GM19455 (cell line): ENCODE data around the gene PLS3.
A peak's percentile ranks its signal among the peaks of the same experiment; 100 is the strongest.
"Not testable (repeated sequence)": the region's sequence is repeated elsewhere in the genome, so short reads cannot be mapped to it uniquely, and the experiment has no call there.

Source experiments
- ATAC-seq: cut with Tn5 transposase; IDR thresholded peaks from one replicate; pipeline ENCODE4 v1.9.1; 2021; ENCODE audit not compliant: unreplicated experiment

The PLS3 gene, protein sequence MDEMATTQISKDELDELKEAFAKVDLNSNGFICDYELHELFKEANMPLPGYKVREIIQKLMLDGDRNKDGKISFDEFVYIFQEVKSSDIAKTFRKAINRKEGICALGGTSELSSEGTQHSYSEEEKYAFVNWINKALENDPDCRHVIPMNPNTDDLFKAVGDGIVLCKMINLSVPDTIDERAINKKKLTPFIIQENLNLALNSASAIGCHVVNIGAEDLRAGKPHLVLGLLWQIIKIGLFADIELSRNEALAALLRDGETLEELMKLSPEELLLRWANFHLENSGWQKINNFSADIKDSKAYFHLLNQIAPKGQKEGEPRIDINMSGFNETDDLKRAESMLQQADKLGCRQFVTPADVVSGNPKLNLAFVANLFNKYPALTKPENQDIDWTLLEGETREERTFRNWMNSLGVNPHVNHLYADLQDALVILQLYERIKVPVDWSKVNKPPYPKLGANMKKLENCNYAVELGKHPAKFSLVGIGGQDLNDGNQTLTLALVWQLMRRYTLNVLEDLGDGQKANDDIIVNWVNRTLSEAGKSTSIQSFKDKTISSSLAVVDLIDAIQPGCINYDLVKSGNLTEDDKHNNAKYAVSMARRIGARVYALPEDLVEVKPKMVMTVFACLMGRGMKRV

DNA sequence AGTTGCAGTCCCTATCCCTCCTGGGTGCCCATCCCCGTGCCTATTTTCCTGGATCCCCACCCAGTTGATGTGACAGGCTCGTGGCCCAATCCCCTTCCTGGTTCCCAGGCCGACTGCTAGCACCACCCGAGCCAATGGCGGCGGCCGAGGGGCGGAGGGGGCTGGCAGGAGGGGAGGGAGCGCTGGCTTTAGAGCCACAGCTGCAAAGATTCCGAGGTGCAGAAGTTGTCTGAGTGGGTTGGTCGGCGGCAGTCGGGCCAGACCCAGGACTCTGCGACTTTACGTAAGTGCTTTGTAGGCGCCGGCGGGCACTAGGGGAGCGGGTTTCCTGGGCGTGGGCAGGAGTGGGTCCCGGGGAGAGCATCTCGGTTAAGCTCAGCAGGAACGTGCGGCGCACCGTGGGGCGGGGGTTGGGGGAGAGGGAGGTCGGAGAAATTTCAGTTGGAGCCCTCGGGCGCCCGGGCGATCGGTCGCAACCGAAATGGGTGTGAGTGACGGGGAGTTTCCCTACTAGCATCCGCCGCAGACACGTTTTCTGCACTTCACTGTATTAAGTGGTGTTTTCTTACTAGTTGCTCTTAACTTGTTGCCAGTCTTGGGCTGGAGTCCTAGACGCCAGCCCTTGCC is at the start of gene PLS3:
Gene PLS3, plus strand, starts transcription at position 197 of the 627 bp plus-strand sequence. CDS start 49,077 bp downstream, outside the sequence.
- peak; percentile 70 for ATAC-seq

DNA sequence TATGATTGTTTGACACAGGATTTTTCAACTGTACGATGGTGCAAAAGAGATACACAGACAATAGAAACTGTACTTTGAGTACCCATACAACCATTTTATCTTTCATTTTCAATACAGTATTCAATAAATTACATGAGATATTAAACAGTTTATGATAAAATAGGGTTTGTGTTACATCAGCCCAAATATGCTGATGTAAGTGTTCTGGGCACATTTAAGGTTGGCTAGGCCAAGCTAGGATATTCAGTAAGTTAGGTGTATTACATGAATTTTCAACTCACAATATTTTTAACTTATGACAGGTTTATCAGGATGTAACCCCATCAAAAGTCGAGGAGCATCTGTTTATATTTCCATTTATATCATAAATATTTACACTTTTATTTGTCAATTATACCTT is 42.9 kb upstream of the PLS3 start:
- ATAC-seq, result no peak

DNA sequence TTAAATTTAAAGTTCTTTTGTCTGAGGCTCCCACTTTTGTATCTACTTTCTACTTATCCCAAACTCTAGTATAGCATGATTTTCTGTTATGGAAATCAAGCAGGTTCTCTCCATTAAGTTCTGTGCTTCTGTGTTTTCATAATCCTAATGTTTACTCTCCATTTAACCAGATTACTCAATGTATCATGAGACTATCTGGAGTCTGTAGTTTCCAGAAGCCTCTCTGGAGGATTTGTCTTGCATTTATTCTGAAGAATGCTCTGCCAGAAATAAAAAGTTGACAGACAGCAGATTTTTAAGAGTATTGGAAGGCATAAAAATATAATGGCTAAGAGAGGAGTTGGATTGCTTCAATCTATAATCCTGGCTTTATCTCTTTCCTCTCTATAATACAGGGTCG is 39.2 kb upstream of the PLS3 start:
- no peak for ATAC-seq

DNA sequence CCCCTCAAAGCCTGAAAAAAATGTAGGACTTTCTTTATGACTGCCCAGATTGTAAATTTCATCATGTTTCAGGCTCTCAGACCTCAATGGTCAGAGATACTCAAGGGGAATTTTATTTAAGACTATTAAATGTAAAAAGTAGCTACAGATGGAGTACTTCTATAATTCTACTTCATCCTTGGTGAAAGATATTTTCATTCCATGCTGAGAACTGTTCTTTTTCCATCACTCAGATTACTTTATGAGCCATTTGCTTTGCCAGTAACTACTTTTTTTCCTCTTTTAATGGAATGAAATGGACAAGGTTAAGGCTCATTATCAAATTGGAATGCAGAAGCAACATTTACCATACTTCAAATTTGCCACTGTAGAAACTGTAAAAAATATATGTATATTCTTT is 38.0 kb upstream of the PLS3 start:
- no peak for ATAC-seq

DNA sequence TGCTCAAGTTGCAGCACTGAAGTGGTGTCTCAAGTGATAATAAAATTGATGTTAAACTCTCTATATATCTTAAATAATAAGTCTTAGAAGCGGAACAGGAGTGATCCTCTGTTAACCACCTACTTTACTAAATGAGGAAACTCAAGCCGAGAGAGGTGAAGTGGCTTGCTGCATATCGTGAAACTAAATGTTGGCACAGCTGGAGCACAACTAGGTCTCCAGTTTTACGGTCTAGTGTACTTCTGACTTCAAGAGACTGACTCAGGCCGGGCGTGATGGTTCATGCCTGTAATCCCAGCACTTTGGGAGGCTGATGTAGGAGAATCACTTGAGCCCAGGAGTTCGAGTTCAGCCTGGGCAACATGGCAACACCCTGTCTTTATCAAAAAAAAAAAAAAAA is 35.5 kb upstream of the PLS3 start:
- no peak for ATAC-seq

DNA sequence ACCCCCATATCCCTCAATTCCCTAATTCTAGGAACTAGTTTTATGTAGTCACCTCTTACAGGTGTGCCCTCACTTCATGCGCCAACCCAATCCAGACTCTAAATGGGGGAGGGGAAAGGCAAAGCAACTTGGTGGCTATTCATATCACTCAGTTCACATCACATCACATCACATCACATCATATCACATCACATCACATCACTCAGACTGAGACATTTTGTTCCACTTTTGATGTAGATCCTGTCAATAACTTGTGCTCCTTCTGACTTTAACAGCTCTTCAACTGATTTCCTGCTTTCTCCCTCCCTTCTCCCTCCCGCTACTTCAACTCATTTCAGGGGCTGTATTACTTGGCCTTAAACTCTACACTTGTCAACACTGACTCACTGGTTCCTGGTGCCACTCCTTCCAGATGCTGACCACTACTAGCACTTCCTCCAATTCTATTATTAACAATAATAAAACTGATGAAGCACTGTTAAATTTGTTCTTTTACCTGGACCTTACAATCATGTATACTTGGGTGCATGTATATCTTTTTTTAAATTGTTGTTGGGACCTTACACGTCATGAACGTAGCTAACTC is 29.1 kb upstream of the PLS3 start:
- ATAC-seq, result no peak

DNA sequence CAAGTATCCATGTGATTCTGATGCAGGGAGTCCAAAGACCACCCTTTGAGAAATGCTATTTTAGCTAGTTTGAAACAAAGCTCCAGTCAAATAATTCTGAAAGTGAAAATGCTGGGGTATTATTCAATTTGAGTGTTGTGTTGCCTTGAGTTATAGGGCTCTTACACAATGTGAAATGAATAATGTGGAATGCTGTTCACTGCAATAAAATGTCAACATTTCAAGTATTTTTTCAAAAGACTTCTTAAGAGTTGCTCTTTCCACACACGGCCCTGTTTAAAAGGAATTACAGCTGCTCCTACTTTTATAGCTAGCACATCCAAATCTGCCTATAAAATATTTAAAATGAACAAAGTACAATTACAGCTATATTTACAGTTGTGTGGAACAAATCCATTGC is 27.5 kb upstream of the PLS3 start:
- no peak for ATAC-seq

DNA sequence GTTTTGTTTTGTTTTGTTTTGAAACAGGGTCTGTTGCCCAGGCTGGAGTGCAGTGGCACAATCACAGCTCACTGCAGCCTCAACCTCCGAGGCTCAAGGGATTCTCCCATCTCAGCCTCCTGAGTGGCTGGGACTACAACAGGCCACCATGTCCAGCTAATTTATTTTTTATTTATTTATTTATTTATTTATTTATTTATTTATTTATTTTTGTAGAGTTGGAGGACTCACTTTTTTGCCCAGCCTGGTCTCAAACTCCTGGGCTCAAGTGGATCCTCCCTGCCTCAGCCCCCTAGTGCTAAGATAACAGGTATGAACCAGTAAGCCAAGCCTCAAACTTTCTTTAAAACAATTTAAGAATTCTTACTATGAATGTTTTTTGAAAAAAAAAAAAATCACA is 26.6 kb upstream of the PLS3 start:
- no peak for ATAC-seq

DNA sequence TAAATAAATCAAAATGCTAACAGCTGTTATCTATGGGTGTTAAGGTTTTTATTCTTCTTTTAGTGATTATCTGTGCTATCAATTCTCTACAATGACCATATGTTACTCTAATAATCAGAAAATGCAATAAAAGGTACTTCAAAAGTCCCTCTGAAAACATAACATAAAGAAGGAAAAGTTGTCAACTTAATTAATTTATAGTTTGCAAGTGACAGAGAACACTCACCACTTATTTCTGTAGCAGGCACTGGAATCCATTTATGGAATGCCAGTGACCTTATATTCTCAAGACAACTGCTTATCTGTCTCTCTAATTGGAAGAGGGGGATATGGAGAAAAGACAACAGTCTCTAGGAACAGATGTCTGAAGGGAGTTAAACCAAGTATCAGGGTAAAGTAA is 25.6 kb upstream of the PLS3 start:
- ATAC-seq, result no peak

DNA sequence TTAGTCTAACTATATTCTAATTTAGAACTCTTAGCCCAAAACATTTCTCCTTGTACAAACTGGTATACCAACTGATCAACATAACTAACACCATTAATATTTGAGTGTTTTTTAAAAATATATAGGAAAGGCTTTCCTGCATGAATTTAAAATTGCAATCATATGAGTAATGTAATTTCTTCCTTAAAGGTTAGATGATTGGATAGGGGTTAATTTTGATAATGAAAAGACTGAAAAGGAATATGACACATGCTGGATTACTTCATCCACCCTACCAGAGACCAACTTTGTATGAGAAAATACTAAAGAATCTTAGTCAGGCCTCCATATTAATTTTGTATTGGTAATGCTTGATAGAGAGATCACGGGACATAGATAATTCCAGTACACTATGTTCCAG is 25.1 kb upstream of the PLS3 start:
- no peak for ATAC-seq

DNA sequence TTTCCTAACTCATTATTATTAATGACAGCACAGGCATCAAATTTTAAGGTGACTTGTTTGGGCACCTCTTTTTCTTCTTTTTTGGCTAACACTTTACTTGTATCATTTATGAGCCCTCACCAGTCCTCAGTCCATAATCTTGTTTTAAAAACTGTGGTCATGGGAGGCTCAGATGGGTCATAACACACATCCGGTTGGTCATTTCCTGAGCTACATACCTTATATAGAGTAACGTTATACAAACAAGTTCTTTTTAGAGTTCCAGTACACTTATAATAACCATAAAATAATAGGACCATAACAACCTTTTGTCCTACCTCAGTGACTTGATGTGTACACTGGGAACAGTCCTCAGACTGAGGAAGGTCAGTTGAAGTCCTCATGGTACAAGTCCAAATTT is 21.1 kb upstream of the PLS3 start:
- no peak for ATAC-seq

DNA sequence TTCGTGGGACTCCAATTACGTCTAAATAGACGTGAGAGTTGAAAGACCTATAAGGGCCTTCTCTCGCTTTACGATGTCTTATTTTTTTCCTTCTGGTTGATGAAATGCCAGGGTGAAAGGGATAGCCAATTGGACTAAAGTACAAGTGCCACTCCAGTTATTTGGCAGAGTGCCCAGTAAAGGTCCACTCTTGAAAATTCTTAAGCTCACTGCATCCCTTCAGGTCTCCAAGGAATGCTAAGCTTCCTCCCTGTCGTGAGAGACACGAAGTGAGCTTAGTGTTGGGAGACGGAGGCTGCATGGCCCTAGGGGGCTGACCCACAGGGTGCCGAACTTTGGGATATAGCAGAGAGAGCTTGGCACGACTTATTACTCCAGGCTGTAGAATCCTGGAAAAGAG is 19.9 kb upstream of the PLS3 start:
- not testable (repeated sequence) for ATAC-seq

DNA sequence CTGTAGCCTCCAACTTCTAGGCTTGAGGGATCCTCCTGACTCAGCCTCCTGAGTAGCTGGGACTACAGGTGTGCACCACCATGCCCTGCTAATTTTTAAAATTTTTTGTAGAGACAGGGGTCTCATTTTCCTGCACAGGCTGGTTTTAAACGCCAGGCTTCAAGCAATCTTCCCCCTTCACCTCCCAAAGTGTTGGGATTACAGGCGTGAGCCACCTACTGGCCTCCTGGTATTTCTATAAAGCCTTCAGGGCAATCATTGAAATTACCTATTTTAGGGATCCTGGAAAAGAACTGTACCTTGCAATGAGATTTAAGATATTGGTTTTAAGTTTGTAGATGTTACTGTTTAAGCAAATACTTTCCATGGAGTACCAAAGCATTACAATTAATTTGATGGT is 13.5 kb upstream of the PLS3 start:
- no peak for ATAC-seq

DNA sequence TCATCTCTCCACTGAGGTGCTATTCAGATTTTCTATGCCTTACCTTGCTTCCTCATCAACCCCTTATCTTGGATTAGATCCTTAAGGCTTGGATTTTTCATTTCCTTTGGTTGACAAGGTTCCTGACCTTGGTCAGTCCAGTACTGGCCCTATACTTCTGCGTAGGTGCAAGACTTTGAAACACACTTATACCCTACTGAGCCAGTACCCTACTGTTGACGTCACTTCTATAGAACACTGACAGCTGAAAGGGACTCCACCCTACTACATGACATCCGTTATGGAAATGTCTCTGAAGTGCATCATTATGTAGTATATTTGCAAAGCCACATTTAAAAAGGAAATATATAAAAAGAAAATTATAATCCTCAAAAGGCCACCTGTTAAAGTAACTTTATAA is 12.0 kb upstream of the PLS3 start:
- ATAC-seq, result no peak

DNA sequence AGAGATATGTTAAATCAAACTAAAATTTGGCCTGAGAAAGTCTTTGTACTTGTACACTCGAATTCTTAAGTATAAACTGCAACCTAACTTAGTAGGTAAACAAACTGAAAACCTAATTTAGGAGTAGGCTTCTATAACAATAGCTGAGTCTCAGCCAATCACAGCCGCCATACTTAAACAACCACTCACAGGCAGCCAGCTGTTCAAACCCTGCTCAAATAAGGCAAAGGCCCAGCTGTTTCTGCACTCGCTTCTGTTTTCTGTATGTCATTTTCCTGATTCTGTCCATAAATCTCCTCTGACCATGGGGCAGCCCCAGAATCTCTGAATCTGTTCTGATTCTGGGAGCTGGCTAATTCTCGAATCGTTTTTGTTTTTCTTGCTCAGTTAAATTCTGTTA is 7.8 kb upstream of the PLS3 start:
- no peak for ATAC-seq

DNA sequence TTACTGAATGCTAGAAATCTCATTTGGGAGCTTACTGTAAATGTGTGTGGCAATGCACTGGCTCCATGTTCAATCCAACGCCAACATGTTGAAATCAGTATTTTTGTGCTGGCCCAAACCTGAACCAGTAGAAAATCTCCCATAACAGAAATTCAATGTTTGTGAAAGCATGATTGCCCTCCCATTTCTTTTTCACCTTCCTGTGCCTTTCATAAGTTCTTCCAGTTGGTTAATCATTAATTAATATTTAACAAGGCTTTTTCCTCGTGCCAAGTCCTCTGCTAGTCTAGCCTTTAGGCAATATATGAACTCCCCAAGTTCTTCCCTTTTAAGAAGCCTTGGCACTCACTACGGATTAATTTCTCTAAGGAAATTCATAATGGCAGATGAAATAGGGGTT is 1.3 kb upstream of the PLS3 start:
- no peak for ATAC-seq

DNA sequence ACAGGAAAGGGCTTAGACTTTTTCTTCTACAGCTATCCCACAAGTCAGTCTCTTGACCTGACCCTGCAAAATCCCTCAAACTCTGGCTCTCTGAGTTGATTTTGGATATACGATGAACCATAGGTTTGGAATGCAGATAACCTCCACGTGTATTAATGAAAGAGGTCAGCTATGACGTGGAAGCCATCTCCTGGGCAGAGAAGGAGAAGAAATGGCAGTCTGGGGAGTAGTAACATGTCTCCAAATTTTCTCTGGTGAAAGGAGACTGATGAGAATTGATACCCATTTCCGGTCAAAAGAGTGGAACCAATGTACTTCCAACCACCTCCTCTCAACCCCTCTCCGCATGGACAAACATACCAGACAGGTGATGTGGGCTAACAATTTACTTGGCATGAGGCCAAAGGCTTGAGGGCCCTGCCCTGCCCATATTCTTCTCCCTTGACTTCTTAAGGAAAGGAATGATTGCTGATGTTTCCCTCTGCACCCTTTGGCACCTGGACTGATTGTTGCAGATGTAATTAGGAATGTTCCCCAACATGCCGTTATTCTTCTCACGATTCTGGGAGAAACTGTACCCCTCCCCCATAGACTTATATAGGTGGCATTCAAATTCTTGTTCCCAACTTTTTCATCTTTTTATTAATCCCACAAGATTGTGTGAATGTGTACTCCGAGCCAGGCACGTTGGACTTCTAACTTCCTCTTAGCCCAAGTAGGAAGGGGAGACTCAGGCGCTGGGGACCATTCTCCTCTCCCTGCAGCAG is 580 bp upstream of the PLS3 start:
- ATAC-seq, result no peak

DNA sequence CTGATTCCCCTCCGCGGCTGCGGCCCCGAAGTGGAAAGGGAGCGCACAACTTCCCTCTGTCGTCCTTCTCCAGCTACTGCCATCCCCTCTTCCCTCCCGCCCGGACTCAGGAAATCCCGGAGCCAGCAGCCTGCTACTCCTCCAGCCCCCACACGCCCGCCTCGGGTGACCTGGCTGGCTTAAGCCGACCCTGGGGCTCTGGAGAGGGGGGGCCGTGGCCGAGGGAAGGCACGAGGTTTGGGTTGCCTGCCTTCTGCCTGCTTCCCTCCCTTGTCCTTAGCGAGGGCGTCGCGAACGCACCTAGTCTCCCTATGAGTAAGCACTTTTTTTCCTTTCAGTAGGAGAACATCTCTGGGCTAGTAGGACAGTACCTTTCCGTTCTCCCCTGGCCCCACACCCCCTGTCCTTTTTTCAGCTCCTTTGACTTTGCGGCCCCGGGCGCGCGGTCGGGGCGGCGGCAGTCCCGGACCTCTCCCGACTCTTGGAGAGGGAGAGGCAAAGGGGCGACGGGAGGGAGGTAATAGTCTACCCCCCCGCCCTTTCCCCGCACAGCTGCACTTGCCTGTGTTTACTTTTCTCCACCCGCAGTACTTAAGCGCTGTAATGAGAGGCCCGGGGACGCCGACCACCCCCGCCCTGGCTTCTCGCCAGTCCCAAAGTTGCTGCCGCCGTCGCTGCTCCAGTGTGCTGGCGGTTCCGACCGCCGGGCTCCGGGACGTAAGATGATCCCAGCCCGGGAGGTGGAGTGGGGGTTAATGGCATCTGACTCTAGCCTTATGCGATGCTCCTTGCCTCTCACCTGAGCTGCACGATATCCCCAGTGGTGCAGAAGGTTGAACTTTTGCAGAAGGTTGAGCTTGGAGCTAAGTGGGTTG is 868 bp downstream of the PLS3 start:
- ATAC-seq, result peak; percentile 38

DNA sequence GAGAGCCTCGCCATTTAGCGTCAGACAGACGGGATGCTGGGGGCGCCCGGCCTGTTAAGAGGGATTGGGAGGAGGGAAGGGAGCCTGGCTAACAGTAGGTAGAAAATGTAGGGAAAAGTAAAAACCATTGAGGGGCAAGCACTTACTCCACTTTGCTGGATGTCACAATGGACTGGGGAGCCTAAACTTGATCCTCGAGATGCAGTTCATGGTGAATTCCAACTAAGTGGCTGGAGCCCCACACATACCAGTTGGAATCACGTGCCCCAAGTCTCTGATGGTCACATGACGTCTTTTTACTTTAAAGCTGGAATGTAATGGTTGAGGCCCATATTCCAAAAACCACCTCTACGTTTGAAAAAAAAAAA is 1.5 kb downstream of the PLS3 start:
- ATAC-seq, result no peak

DNA sequence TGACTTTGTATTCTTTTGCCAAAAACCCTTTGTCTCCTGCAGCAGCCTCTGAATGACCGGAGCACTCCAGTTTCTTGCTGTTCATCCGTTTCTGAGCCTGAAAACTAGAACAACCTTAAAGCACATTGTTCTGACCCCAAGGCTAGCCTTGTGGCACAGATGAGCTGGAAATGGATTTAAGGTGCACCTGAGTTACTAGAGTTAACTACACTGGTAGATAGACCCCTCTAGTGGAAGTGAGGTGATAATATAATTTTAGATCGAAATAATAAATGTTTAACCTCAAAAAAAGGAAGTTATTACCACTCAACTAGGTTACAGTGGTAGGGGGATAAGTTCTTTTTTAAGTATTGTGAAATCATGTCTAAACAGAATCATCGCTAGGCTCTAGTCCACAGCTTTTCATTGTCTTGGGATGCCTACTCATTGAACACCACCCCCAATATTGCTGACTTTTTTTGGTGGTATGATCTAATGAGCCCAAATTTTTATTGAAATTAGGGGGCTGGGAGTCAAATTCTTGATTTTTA is 2.7 kb downstream of the PLS3 start:
- no peak for ATAC-seq
